Tibial nerve (tissue), 4 donors: ENCODE data around the gene TFAP2B. TPM values are rescaled to one million over a fixed set of nuclear protein-coding genes. Genes with fewer than 3 reads are reported as not detected.

ENCODE experiments used
- DNase-seq, 2 donors: peaks; one replicate each; pipeline ENCODE4 v3.0.0-alpha.2; 2019; ENCODE audit warnings: low spot score in 2 of 2
- H3K27ac ChIP-seq, 4 donors: fragments of 200-600 bp; sonication (generic) in 3 of 4; one replicate each; pipeline ENCODE4 v1.5.1; 2017 to 2019; ENCODE audit warnings: mild to moderate bottlenecking in 1 of 4
- H3K27me3 ChIP-seq, 2 donors: fragments of 200-600 bp; sonication (generic) in 1 of 2; one replicate each; pipeline versions ENCODE4 v1.5.1 to v1.6.0; 2017 to 2019
- H3K36me3 ChIP-seq, 3 donors: fragments of 200-600 bp; sonication (generic); one replicate each; pipeline ENCODE4 v1.5.1; 2018 to 2019
- H3K4me1 ChIP-seq, 4 donors: fragments of 200-600 bp; sonication (generic) in 3 of 4; one replicate each; pipeline ENCODE4 v1.5.1; 2017 to 2019
- H3K4me3 ChIP-seq, 4 donors: fragments of 200-600 bp; sonication (generic) in 3 of 4; one replicate each; pipeline ENCODE4 v1.5.1; 2017 to 2019; ENCODE audit warnings: mild to moderate bottlenecking in 1 of 4, moderate library complexity in 1 of 4
- H3K9me3 ChIP-seq, 4 donors: fragments of 200-600 bp; sonication (generic) in 3 of 4; one replicate each; pipeline ENCODE4 v1.5.1; 2017 to 2019
- EP300 ChIP-seq, 2 donors: sonication (generic); formaldehyde crosslinking; IDR thresholded peaks; one replicate each; pipeline ENCODE4 v1.6.1; 2017; ENCODE audit warnings: antibody characterized with exemption in 2 of 2, mild to moderate bottlenecking in 1 of 2
- POLR2A ChIP-seq, 2 donors: fragments of 450-650 bp; IDR thresholded peaks; one replicate each; pipeline ENCODE4 v1.6.1; 2017; ENCODE audit warnings: antibody characterized with exemption in 2 of 2, mild to moderate bottlenecking in 2 of 2, moderate library complexity in 2 of 2
- WGBS, 2 donors: methylation state at CpG; one replicate each; pipeline ENCODE4 v1.1.5; 2018; 5-methylcytosine and 5-hydroxymethylcytosine counted together
- total RNA-seq, 4 donors: library from RNA; depleted of rRNA; stranded (reverse); fragments of >200 nt; gene quantifications; one replicate each; pipeline ENCODE4 v1.1.0, GENCODE V29; 2016
- TF ChIP-seq, protein P1 (sequence below), 5 experiments: fragments of 200-600 bp in 3 of 5; fragments of 450-650 bp in 2 of 5; sonication (generic) in 3 of 5; IDR thresholded peaks; one replicate each; pipeline ENCODE4 v1.5.1; 2016 to 2019; ENCODE audit warnings: antibody characterized with exemption in 5 of 5, mild to moderate bottlenecking in 3 of 5, moderate library complexity in 2 of 5

The TFAP2B gene
- total RNA-seq, 4 donors from 2014 or later: 0.22 to 1.2 TPM; not detected in 2

DNA sequence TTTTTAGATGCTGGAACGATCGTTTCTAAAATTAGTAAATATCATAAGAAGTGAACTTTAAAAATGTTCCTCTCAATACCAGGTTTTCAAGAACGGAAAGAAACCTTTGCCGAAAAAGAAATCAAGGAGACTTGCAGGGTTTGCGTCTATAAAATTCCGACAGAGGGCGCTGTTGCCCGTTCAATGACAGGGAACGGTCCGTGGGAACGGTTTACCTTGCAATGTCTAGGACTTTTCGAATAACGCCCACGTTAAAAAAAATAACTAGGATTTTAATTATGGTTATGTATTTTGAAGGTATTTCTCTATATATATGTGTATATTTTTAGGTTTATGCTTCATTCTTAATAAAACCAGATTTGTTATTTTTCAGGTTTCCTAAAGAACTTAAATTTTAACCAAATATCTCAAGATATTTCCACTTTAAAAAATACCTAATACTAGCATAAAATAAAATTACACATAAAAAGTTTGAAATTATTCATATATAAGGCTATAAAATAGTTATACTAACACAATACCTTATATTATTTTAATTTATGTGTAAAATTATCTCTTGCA is 2.5 kb upstream of the TFAP2B start:
- Histone ChIP-seq H3K4me3 (peak overlapping the region; percentile 23 to 49 (median 42)), H3K27me3 (peaks cover 4 to 65% of the 10 kb centered on the region in 2 donors), H3K27ac (no peak overlapping the region), H3K9me3 (no peaks in the 10 kb centered on the region), H3K36me3 (no peaks in the 10 kb centered on the region), H3K4me1 (peaks cover 0 to 24% (median 2%) of the 10 kb centered on the region in 4 donors)
- peak; percentile 52 to 83 for DNase-seq
- 1% methylated on average over 14 of the region's 14 CpGs for WGBS, 2 donors
- TF ChIP-seq, protein P1, sequence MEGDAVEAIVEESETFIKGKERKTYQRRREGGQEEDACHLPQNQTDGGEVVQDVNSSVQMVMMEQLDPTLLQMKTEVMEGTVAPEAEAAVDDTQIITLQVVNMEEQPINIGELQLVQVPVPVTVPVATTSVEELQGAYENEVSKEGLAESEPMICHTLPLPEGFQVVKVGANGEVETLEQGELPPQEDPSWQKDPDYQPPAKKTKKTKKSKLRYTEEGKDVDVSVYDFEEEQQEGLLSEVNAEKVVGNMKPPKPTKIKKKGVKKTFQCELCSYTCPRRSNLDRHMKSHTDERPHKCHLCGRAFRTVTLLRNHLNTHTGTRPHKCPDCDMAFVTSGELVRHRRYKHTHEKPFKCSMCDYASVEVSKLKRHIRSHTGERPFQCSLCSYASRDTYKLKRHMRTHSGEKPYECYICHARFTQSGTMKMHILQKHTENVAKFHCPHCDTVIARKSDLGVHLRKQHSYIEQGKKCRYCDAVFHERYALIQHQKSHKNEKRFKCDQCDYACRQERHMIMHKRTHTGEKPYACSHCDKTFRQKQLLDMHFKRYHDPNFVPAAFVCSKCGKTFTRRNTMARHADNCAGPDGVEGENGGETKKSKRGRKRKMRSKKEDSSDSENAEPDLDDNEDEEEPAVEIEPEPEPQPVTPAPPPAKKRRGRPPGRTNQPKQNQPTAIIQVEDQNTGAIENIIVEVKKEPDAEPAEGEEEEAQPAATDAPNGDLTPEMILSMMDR (IDR thresholded peaks at IDR 0.05): peak; percentile 62 to 88 (median 74)
- no peak for TF ChIP-seq EP300 (IDR thresholded peaks at IDR 0.05)

DNA sequence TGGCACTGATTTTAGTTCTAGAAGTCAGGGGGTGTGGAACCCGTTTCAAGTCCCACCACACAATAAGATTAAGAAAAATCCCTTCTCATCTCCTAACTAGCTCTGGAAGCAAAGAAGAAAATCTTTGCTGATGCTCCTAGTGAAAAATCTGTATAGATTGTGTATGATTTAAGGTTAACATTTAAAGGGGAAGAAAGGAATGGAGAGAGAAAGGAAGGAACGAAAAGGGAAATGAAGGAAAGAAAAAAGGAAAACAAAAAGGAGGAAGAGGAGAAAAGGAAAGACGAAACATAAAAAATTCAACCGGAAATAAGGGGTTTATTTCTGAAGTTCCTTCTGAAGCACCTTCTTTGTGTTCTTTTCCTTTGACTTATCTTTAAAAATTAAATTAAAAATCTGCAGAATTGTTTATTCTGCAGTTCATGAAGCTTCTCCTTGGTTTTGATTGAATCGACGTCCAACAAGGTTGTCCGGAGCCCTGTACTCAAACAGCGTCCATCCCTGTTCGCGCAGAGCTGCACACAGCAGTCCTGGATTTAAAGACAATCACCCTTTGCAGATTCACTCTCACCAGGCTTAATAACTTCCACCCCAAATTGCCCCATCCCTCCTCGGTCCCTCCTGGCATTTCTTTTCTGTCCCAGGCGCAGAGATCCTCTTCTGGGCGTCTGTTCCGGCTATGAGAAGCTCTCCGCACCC is 1.6 kb upstream of the TFAP2B start:
- H3K27ac ChIP-seq: no peak overlapping the region
- no peaks in the 10 kb centered on the region for H3K36me3 ChIP-seq
- H3K4me3 ChIP-seq: no peak overlapping the region

DNA sequence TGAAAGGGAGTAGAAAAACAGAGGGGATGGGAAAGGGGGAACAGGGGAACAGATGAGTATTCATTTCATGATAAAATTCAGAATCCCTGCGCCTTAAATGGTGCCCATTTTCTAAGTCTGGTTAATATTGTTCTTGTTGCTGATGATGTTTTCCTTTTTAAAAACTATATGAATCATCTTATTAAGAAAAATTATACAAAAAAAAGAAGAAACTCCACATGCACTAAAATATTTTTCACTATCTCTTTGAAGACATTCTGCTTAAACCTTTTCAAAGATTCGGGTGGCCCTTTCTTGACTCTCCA is 1.1 kb upstream of the TFAP2B start:
- DNase-seq: no peak
- peaks cover 0 to 30% (median 2%) of the 10 kb centered on the region in 4 donors for H3K4me1 ChIP-seq
- peaks cover 4 to 78% of the 10 kb centered on the region in 2 donors for H3K27me3 ChIP-seq
- WGBS, 2 donors: 39 to 51% methylated on average over 2 of the region's 2 CpGs
- no peaks in the 10 kb centered on the region for H3K36me3 ChIP-seq
- TF ChIP-seq, protein P1 (IDR thresholded peaks at IDR 0.05): no peak
- H3K4me3 ChIP-seq: no peak overlapping the region
- no peak overlapping the region for H3K27ac ChIP-seq
- no peaks in the 10 kb centered on the region for H3K9me3 ChIP-seq

More for the DNA sequence above, 1.6 kb upstream of the TFAP2B start:
- WGBS, 2 donors: 27 to 34% methylated on average over 14 to 15 of the region's 15 CpGs
- TF ChIP-seq POLR2A (IDR thresholded peaks at IDR 0.05) (no peak), EP300 (IDR thresholded peaks at IDR 0.05) (no peak)
- TF ChIP-seq, protein P1 (IDR thresholded peaks at IDR 0.05): no peak
- no peaks in the 10 kb centered on the region for H3K9me3 ChIP-seq
- peaks cover 0 to 30% (median 2%) of the 10 kb centered on the region in 4 donors for H3K4me1 ChIP-seq
- H3K27me3 ChIP-seq: peaks cover 4 to 74% of the 10 kb centered on the region in 2 donors
- DNase-seq: no peak

DNA sequence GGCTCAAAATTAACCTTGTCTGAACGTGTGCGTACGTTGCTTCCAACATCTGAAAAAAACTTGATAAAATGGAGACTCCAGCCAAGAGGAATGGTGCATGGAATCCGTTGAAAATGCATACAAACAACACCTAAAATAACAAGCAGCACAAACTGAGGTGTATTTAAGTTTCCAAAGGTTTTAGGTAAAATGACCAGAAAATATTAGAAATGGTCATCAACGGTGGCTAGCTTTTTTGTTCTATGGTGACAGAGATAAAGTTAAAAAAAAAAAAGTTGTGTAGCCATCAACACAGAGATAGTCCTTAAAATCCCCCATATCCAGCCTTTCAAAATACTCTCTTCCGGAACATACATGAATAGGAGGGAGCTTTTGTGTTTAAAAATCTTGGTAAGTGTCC is 651 bp upstream of the TFAP2B start:
- TF ChIP-seq, protein P1 (IDR thresholded peaks at IDR 0.05): no peak
- no peak for TF ChIP-seq POLR2A (IDR thresholded peaks at IDR 0.05)
- no peak for TF ChIP-seq EP300 (IDR thresholded peaks at IDR 0.05)
- 44 to 48% methylated on average over 6 of the region's 6 CpGs for WGBS, 2 donors
- H3K36me3 ChIP-seq: no peaks in the 10 kb centered on the region
- no peak for DNase-seq
- peaks cover 4 to 78% of the 10 kb centered on the region in 2 donors for H3K27me3 ChIP-seq
- H3K27ac ChIP-seq: no peak overlapping the region
- peaks cover 0 to 30% (median 2%) of the 10 kb centered on the region in 4 donors for H3K4me1 ChIP-seq
- no peaks in the 10 kb centered on the region for H3K9me3 ChIP-seq
- H3K4me3 ChIP-seq: no peak overlapping the region

DNA sequence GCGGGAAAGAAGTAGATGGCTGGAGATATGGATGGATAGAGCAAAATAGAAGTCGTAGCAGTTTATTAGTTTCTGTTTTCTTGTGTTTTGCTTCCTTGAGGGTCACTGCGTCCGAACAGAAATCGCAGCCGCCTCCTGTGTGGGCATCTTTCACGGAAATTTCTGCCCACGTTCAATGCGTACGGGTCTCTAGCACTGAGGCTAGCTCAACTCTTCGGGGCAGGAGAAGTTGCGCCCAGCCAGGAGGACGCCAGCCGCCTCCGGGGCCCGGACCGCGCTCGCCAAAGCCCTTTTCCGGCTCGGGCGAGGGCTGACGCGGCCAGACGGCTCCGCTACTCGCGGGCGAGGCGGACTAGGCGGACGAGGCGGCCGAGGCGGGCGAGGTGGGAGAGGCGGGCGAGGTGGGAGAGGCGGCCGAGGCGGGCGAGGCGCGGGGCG is 814 bp downstream of the TFAP2B start:
- Histone ChIP-seq H3K4me1 (peaks cover 0 to 30% (median 2%) of the 10 kb centered on the region in 4 donors), H3K27me3 (peaks cover 4 to 89% of the 10 kb centered on the region in 2 donors), H3K4me3 (peak overlapping the region in 3 of 4 donors; percentile 15 to 38 (median 26)), H3K9me3 (no peaks in the 10 kb centered on the region), H3K36me3 (no peaks in the 10 kb centered on the region), H3K27ac (peak overlapping the region in 1 of 4 donors; percentile 40)
- WGBS, 2 donors: 3 to 8% methylated on average over 17 to 45 of the region's 45 CpGs
- TF ChIP-seq POLR2A (IDR thresholded peaks at IDR 0.05) (no peak), EP300 (IDR thresholded peaks at IDR 0.05) (no peak)
- TF ChIP-seq, protein P1 (IDR thresholded peaks at IDR 0.05): no peak
- no peak for DNase-seq
